PC-9 (cell line): ENCODE measurements around the gene GPD2. TPM values are rescaled to one million over a fixed set of nuclear protein-coding genes. Genes with fewer than 3 reads are reported as not detected.

ENCODE experiments used
- BruUV-seq: library from RNA; stranded (reverse); fragments of 400-500 nt; replicated peaks from 2 replicates; lab custom pipeline; 2021; lab: Mats Ljungman, UMichigan
- CTCF ChIA-PET: fragments of 300-600 bp; sonication (Branson Sonifier 250); formaldehyde crosslinking; loops from one replicate; lab custom pipeline; 2022; ENCODE audit warnings: antibody characterized with exemption; lab: Charles Lee
- POLR2A ChIA-PET: fragments of 300-600 bp; sonication (Branson Sonifier 250); formaldehyde crosslinking; loops from one replicate; lab custom pipeline; 2022; ENCODE audit warnings: antibody characterized with exemption; ENCODE audit not compliant: unreplicated experiment; lab: Charles Lee
- DNase-seq, 2 experiments: peaks; one replicate each; pipeline versions ENCODE4 v3.0.0 to v3.0.0-alpha.2; 2015 to 2022; ENCODE audit warnings: mixed read lengths in 1 of 2
- H2AFZ ChIP-seq: fragments of 200-600 bp; sonication (generic); 2 replicates; pipeline ENCODE4 v1.8.1; 2017; ENCODE audit warnings: antibody characterized with exemption
- H3F3A ChIP-seq: fragments of 200-600 bp; sonication (generic); 2 replicates; pipeline ENCODE4 v1.8.1; 2017; ENCODE audit warnings: antibody characterized with exemption, mild to moderate bottlenecking, low read depth; ENCODE audit not compliant: insufficient read depth
- H3K27ac ChIP-seq: fragments of 200-600 bp; sonication (generic); 2 replicates; pipeline ENCODE4 v1.6.1; 2016; ENCODE audit warnings: mixed run types
- H3K27me3 ChIP-seq: fragments of 200-600 bp; sonication (generic); 2 replicates; pipeline ENCODE4 v1.6.1; 2016; ENCODE audit warnings: low read depth, mixed run types; ENCODE audit not compliant: insufficient read depth
- H3K36me3 ChIP-seq: fragments of 200-600 bp; sonication (generic); 2 replicates; pipeline ENCODE4 v1.6.1; 2016; ENCODE audit warnings: low read depth, mixed run types
- H3K4me1 ChIP-seq: fragments of 200-600 bp; sonication (generic); replicated peaks from 2 replicates; pipeline ENCODE4 v1.6.1; 2016; ENCODE audit warnings: mixed run types; ENCODE audit not compliant: insufficient read depth
- H3K4me2 ChIP-seq: fragments of 200-600 bp; sonication (generic); 2 replicates; pipeline ENCODE4 v1.6.1; 2017; ENCODE audit warnings: mixed run types
- H3K4me3 ChIP-seq: fragments of 200-600 bp; sonication (generic); 2 replicates; pipeline ENCODE4 v1.6.1; 2016; ENCODE audit warnings: mixed run types
- H3K79me2 ChIP-seq: fragments of 200-600 bp; sonication (generic); 2 replicates; pipeline ENCODE4 v1.6.1; 2017; ENCODE audit warnings: low read depth, mixed run types
- H3K9me2 ChIP-seq: fragments of 200-600 bp; sonication (generic); 2 replicates; pipeline ENCODE4 v1.8.1; 2017; ENCODE audit warnings: mild to moderate bottlenecking; ENCODE audit not compliant: insufficient read depth
- H3K9me3 ChIP-seq: fragments of 200-600 bp; sonication (generic); 2 replicates; pipeline ENCODE4 v1.8.1; 2016; ENCODE audit warnings: low read depth; ENCODE audit not compliant: insufficient read depth
- H4K20me1 ChIP-seq: fragments of 200-600 bp; sonication (generic); 2 replicates; pipeline ENCODE4 v1.8.1; 2017; ENCODE audit not compliant: insufficient read depth
- CTCF ChIP-seq: fragments of 200-600 bp; sonication (generic); conservative IDR thresholded peaks from 2 replicates; pipeline ENCODE4 v1.6.1; 2017; ENCODE audit warnings: mixed run types, antibody characterized with exemption, mild to moderate bottlenecking, moderate library complexity
- EZH2 ChIP-seq: fragments of 200-600 bp; sonication (generic); IDR thresholded peaks from 2 replicates; pipeline ENCODE4 v1.8.0; 2017; ENCODE audit warnings: antibody characterized with exemption, low read depth
- intact Hi-C: fragments of 100-400 bp; cut with micrococcal nuclease; formaldehyde crosslinking; loops from one replicate; pipeline ENCODE4 v1.10.0; 2022; ENCODE audit not compliant: unreplicated experiment
- total RNA-seq: library from RNA; stranded (reverse); gene quantifications from 2 replicates; pipeline ENCODE4 v1.2.3, GENCODE V29; 2021

The GPD2 gene
- total RNA-seq, 1 experiment from 2014 or later, result 47.1 TPM

- H4K20me1 ChIP-seq, result no peaks in the 10 kb centered on the region
- no peaks in the 10 kb centered on the region for H3K9me2 ChIP-seq
- H3K79me2 ChIP-seq, result no peaks in the 10 kb centered on the region
- H2AFZ ChIP-seq, result no peak overlapping the region
- no peaks in the 10 kb centered on the region for H3F3A ChIP-seq
- no peak overlapping the region for H3K4me3 ChIP-seq
- POLR2A ChIA-PET, result no interaction called here
- BruUV-seq, result no TSS peak
- no peak overlapping the region for H3K27ac ChIP-seq
- H3K4me1 ChIP-seq, result no peaks in the 10 kb centered on the region
- no peaks in the 10 kb centered on the region for H3K27me3 ChIP-seq
- CTCF ChIA-PET, result no interaction called here
- intact Hi-C loops, result no loop called here
- H3K36me3 ChIP-seq, result no peaks in the 10 kb centered on the region
- TF ChIP-seq CTCF, result no peak
- TF ChIP-seq EZH2, result no peak
- no peaks in the 10 kb centered on the region for H3K9me3 ChIP-seq
- no peak overlapping the region for H3K4me2 ChIP-seq
- no peak for DNase-seq
These were observed 182.9 kb downstream of the GPD2 start for GRCh38 chr2:156619021-156619539.

DNA sequence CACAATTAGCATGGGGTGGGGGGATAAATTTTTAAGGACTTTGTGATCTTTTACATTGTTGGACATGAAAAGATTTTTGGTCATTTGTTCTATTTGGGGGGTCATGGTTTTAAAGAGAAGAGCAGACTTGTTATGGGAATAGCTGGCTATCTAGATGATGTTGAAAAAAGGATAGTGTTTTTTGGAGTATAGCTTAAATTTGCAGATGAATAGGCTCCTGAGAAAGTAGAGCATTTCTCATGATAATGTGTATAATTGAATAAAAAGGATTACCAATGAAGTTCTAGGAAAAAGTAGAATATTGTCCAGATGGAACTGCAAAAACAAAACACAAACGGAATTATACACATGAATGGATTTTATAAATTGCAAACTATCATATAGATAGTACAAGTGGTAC, 186.3 kb downstream of the GPD2 start:
- Histone ChIP-seq H3K9me3 (no peaks in the 10 kb centered on the region), H3K79me2 (no peaks in the 10 kb centered on the region), H4K20me1 (no peaks in the 10 kb centered on the region), H3K27ac (no peak overlapping the region), H3F3A (no peaks in the 10 kb centered on the region), H3K4me1 (no peaks in the 10 kb centered on the region), H3K36me3 (no peaks in the 10 kb centered on the region), H3K9me2 (no peaks in the 10 kb centered on the region), H2AFZ (no peak overlapping the region), H3K4me2 (no peak overlapping the region), H3K4me3 (no peak overlapping the region), H3K27me3 (no peaks in the 10 kb centered on the region)
- ChIA-PET CTCF (no interaction called here), POLR2A (no interaction called here)
- intact Hi-C loops, result no loop called here
- BruUV-seq, result no TSS peak
- TF ChIP-seq EZH2 (no peak), CTCF (no peak)
- DNase-seq, result no peak

- no peaks in the 10 kb centered on the region for H3K27me3 ChIP-seq
- H2AFZ ChIP-seq, result no peak overlapping the region
- H3F3A ChIP-seq, result no peaks in the 10 kb centered on the region
- no peaks in the 10 kb centered on the region for H3K36me3 ChIP-seq
- no peak overlapping the region for H3K4me2 ChIP-seq
- TF ChIP-seq CTCF (no peak), EZH2 (no peak)
- no peak for DNase-seq
- intact Hi-C loops, result no loop called here
- H3K27ac ChIP-seq, result no peak overlapping the region
- no peaks in the 10 kb centered on the region for H3K4me1 ChIP-seq
- H3K79me2 ChIP-seq, result no peaks in the 10 kb centered on the region
- POLR2A ChIA-PET, result no interaction called here
- no peaks in the 10 kb centered on the region for H3K9me2 ChIP-seq
- no peaks in the 10 kb centered on the region for H3K9me3 ChIP-seq
- H4K20me1 ChIP-seq, result no peaks in the 10 kb centered on the region
- H3K4me3 ChIP-seq, result no peak overlapping the region
- CTCF ChIA-PET, result no interaction called here
- no TSS peak for BruUV-seq
These were observed 189.4 kb downstream of the GPD2 start for GRCh38 chr2:156625360-156626170.
